Measurements from ENCODE around the gene SAMD5.

Gene SAMD5

GRCh38 chr6:147569788-147570187, 61.3 kb downstream of the SAMD5 start:
- DNase-seq: no peak

GRCh38 chr6:147570681-147571080, 62.2 kb downstream of the SAMD5 start:
- no peak for DNase-seq

GRCh38 chr6:147577488-147577887, 69.0 kb downstream of the SAMD5 start:
- DNase-seq: no peak

- DNase-seq: no peak
Observed at GRCh38 chr6:147578159-147578558, 69.7 kb downstream of the SAMD5 start.

GRCh38 chr6:147578883-147579282, 70.4 kb downstream of the SAMD5 start:
- no peak for DNase-seq

GRCh38 chr6:147579667-147580066, 71.2 kb downstream of the SAMD5 start:
- no peak for DNase-seq

GRCh38 chr6:147582991-147583390, 74.5 kb downstream of the SAMD5 start:
- no peak for DNase-seq

- DNase-seq: no peak
Observed at GRCh38 chr6:147585256-147585655, 76.8 kb downstream of the SAMD5 start.

GRCh38 chr6:147586044-147586443, 77.6 kb downstream of the SAMD5 start:
- DNase-seq: no peak

GRCh38 chr6:147587907-147588306, 79.4 kb downstream of the SAMD5 start:
- DNase-seq: no peak

GRCh38 chr6:147588469-147588868, 80.0 kb downstream of the SAMD5 start:
- no peak for DNase-seq

GRCh38 chr6:147589739-147590250, 81.3 kb downstream of the SAMD5 start:
- no peak for DNase-seq

GRCh38 chr6:147595961-147596360, 87.5 kb downstream of the SAMD5 start:
- no peak for DNase-seq

GRCh38 chr6:147603392-147604081, 95.0 kb downstream of the SAMD5 start:
- no peak for DNase-seq

- no peak for DNase-seq
Observed at GRCh38 chr6:147604373-147604772, 95.9 kb downstream of the SAMD5 start.

GRCh38 chr6:147611992-147612391, 103.5 kb downstream of the SAMD5 start:
- no peak for DNase-seq

GRCh38 chr6:147614501-147614900, 106.0 kb downstream of the SAMD5 start:
- DNase-seq: no peak

- DNase-seq: no peak
Observed at GRCh38 chr6:147615659-147616456, 107.4 kb downstream of the SAMD5 start.

- no peak for DNase-seq
Observed at GRCh38 chr6:147617366-147617765, 108.9 kb downstream of the SAMD5 start.

GRCh38 chr6:147618457-147618856, 110.0 kb downstream of the SAMD5 start:
- no peak for DNase-seq

- no peak for DNase-seq
Observed at GRCh38 chr6:147618927-147619326, 110.4 kb downstream of the SAMD5 start.

Data from activated naive CD4-positive, alpha-beta T cell treated with Interleukin-2 at 50 U/mL for 16 hours (primary cell).